Measurements from ENCODE around the gene PDLIM4.

PDLIM4 gene

DNA sequence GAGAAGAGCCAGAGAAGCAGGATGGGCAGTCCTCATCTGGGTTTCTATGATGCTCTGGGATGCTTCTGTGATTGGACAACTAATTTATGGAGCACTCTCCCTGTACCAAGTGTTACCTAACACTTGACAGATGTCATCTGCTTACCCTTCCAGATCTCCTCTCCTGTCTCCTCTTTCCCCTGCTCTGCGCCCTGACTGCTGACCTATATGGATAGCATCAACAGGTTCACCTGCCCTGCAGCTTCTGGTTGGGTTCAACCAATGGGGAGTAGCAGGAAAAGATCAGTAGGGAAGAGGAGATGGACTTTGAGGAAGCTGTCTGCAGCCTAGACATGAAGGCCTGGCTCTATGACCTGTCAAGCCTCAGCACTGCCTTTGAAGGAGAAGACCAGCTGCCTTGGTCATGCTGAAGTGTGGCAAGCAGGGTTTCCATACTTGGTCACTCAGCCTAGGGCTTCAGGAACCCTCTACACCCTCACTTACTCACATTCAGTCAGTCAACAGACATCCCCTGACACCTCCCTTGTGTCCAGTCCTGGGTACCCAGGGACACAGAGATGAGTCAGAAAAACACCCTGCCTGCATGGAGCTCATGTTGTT, 18.5 kb upstream of the PDLIM4 start:
- H3K4me3 ChIP-seq (ENCODE audit: low read length): no peak overlapping the region
- TF ChIP-seq CTCF (conservative IDR thresholded peaks at IDR 0.05; ENCODE audit: low read depth, low read length): no peak
- no peak for DNase-seq (ENCODE audit: low read depth)

DNA sequence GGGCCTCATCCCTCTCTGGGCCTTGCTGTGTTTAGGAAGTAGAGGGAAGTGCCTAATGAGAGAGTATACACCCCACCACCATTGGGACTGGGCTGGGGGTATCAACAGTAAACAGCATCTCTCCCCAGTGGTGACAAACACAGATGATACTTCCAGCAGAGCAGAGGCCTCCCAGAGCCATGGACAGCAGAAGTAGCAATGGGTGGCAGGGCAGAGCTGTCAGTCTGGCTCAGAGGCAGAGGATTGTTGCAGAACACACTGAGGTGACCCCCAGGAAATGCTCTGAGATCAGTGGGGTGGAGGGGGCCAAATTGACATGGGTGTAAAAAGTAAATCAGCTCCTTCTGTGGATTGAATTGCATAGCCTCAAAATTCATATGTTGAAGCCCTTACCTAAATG, 17.7 kb upstream of the PDLIM4 start:
- TF ChIP-seq CTCF (conservative IDR thresholded peaks at IDR 0.05; ENCODE audit: low read depth, low read length): no peak
- DNase-seq (ENCODE audit: low read depth): no peak
- H3K4me3 ChIP-seq (ENCODE audit: low read length): no peak overlapping the region

DNA sequence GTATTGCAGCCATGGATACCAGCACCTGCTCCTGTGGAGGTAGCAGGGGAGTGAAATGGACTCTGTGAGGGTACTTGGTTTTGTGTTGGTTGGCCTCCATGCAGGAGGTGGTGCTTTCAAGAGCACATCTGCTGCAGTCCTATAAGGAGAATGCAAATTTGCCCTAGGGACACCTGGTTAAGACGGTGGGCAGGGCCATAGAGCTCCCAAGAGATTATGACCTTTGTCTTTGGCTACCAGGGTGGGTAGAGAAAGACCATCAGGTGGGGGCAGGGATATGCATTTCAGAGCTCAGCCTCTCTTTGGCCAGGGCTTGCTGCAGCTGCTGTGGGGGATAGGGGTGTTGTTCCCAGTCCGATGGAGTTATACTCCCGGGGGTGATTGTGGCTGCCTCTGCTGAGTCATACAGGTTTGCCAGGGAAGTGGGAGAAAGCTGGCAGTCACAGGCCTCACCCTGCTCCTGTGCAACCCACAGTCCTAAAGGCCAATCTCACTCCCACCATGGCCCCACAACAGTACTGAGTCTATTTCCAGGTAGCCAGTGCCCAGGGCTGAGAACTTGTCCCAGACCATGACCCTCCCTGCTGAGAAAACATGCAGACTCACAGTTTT, 14.0 kb upstream of the PDLIM4 start:
- no peak for TF ChIP-seq CTCF (conservative IDR thresholded peaks at IDR 0.05; ENCODE audit: low read depth, low read length)
- H3K4me3 ChIP-seq (ENCODE audit: low read length): no peak overlapping the region
- no peak for DNase-seq (ENCODE audit: low read depth)

DNA sequence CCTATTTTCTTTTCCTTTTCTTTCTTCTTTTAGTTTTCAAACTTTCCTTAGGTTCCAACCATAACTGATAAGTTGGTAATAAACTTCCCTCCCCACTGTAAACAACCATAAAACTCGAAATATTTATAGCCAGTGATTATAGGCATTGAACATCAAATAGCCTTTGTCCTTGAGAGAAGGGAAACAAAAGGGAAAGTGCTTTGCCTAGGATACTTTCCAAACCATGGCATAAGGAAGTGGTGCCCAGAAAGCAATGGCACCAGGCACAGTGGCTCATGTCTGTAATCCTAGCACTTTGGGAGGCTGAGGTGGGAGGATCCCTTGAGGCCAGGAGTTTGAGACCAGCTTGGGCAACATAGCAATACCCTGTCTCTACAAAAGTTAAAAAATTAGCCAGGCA, 11.9 kb upstream of the PDLIM4 start:
- no peak for TF ChIP-seq CTCF (conservative IDR thresholded peaks at IDR 0.05; ENCODE audit: low read depth, low read length)
- no peak overlapping the region for H3K4me3 ChIP-seq (ENCODE audit: low read length)
- no peak for DNase-seq (ENCODE audit: low read depth)

GRCh38 chr5:132246806-132247205, 10.7 kb upstream of the PDLIM4 start:
- no peak for TF ChIP-seq CTCF (conservative IDR thresholded peaks at IDR 0.05; ENCODE audit: low read depth, low read length)
- no peak overlapping the region for H3K4me3 ChIP-seq (ENCODE audit: low read length)
- DNase-seq (ENCODE audit: low read depth): no peak

DNA sequence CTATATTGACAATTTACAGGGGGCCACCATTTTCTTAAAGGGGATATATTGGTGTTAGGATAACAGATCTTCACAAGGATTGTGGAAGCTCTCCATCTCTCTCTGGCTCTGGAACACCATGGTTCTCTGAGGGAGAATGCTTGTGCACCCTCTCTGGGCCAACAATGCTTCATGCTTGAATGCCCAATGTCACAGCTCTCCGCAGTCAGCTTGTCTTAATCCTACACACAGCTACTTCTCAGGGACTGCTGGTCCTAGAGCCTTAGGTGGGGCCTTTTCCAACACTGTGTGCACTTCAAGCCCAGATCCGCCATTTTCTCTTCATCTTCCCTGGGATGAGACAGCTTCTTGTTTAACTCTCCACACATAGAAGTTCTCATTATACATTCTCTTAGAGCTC, 6.9 kb upstream of the PDLIM4 start:
- no peak for TF ChIP-seq CTCF (conservative IDR thresholded peaks at IDR 0.05; ENCODE audit: low read depth, low read length)
- DNase-seq (ENCODE audit: low read depth): no peak
- no peak overlapping the region for H3K4me3 ChIP-seq (ENCODE audit: low read length)

DNA sequence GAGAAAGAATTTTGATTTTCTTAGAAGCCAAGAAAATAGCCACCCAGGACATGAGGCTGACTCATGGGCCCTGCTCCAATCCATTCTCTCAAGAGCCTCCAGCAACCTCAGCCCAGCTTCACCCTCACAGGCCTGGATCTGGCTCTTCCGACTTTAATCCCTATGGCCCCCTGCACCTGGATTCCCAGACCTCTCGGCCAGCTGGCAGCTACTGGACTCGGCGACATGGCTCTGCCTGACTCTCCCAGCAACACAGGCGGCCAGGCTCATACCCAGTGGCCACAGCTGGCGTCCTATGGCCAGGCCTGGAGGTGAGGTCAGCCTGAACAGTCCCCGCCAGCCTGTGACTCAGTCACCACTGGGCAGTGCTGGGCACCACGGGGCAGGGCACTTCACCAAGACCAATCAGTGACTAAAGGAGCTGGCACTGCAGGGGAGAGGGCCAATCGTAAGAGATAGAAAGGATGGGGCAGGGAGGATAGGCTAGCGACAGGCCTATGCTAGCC, 6.2 kb upstream of the PDLIM4 start:
- no peak for DNase-seq (ENCODE audit: low read depth)
- H3K4me3 ChIP-seq (ENCODE audit: low read length): no peak overlapping the region
- no peak for TF ChIP-seq CTCF (conservative IDR thresholded peaks at IDR 0.05; ENCODE audit: low read depth, low read length)

All from retinal pigment epithelial cell (primary cell).